Activated gamma-delta T cell treated with anti-CD3 and anti-CD28 coated beads, Interleukin-2, amount 50 U/mL, for 16 hours (primary cell): ENCODE results near the gene NEURL3.
A peak's percentile ranks its signal among the peaks of the same experiment; 100 is the strongest.
"Not testable (repeated sequence)": the region's sequence is repeated elsewhere in the genome, so short reads cannot be mapped to it uniquely, and the experiment has no call there.

Source experiments
- DNase-seq: peaks from one replicate; pipeline ENCODE4 v3.0.0-alpha.2; 2020; ENCODE audit warnings: low read depth

Gene NEURL3

GRCh38 chr2:96505231-96505889, at the start of gene NEURL3:
Gene NEURL3 (minus strand): TSS chr2:96505357. CDS start chr2:96505286, 71 bp downstream.
- no peak for DNase-seq

DNA sequence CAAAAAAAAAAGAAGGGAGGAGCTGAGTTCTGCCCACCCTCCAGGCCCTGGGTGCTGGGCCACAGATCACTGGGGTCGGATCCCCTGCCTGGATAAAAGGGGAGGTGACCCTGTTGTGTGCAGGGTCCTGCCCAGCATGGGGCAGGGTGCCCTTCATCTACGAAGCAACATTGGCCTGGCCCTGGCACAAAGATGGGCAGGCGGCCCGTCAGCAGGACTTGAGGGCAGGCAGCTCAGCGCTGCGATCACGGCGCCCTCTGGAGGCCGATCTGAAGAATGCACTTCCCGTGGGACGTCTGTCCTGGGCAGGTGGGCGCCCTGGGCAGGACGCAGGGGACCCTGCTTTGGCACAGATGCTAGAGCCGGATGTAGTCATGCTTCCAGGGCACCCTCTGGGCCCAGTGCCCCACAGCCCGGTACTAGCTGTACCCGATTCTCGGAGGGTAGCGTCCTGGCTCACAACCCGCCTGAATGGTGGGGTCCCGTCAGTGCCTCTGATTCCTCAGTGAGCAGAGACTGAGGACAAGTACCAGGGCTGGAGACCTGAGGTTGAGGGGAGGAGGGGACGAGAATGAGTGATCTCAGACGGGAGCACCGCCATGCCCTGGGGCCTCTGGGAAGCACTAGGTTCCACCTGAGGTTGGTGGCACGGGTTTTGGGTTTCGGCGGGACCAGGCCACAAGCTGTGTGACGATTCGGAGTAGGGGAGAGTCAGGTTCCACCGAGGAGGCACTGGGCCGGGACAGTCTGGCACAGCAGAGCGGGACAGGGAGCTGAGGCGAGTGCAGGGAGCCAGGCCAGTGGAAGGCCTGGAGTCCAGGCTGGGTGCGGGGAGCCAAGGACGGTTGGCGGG, 49.4 kb upstream of the NEURL3 start:
- peak; percentile 53 for DNase-seq

DNA sequence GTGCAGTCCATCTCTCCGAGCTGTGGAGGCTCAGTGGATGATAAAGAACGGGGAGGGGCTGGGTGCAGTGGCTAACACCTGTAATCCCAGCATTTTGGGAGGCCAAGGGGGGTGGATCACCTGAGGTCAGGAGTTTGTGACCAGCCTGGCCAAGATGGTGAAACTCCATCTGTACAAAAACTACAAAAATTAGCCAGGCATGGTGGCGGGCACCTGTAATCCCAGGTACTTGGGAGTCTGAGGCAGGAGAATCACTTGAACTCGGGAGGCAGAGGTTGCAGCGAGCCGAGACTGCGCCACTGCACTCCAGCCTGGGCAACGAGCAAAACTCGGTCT, 48.8 kb upstream of the NEURL3 start:
- DNase-seq: not testable (repeated sequence)

DNA sequence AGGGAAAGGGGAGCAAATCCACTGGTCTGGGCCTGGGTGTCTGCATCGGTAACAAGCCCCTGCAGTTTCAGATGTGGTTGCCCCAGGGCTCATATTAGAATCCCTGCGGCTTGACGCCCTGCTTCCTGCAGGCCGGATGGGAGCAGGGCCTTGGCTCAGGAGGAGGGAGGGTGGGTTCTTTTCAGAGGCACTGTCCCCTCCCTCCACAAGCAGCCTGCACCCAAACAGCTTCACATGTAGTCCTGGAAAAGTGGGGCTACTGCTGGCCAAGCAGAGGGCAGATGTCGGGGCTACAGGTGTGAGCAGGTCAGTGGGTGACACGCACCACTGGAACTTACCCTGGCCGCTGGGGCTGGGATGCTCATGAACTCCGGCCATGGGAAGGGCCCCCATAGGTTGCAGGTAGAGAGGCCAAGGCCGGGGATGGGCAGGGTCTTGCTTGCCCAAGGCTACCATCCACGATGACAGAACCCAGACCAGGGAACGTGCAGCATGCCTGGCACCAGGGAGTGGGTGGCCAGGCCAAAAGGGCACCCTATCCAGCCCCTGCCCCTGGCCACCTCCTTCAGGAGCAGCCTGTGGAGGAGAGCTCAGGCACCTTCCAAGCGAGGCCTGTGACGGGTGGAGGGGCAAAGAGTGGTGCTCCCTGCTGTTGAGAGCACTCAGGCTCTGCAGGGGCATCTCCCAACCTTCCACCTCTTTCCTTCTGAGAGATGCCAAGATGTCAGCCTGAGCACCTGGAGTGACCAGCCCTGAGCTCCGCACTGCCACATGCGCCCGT, 48.2 kb upstream of the NEURL3 start:
- DNase-seq: no peak

DNA sequence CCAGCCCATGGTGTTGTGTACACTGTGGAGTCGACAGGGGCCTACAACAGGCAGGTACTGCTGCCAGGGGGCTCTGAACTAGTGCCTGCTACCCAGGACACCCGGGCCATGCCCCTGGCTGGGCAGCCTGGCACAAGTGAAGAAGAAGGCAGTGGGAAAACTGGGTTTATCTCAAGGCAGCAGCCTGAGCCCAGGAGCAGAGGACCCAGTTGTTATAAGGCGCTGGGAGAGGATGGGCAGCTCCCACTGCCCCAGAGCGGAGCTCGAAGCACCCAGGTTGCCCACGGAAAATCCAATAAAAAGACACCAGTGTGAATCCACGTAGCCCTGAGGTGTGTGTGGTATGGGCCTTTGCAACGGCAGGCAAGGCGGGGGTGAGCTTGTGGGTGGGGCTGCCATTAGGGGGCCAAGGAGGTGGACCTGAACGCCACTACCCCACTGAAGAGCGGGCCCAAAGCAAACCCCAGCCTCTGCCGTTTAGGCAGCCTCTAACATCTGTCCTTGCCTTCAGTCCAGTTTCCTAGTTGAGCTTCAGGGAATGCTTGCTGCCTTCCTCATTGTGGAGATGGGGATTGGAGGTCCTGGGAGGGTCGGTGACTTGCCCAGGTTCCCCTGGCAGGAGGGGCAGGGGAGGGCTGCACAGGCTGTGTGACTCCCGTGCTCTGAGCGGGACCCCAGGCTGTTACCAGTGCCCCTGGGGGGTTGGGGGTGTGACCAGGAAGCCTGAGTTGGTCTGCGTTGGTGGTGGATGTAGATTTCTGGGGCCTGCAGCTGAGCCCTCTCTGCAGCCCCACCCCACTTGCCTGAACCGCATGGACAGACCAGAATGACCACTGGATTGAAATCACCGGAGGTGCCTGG, 47.4 kb upstream of the NEURL3 start:
- no peak for DNase-seq

DNA sequence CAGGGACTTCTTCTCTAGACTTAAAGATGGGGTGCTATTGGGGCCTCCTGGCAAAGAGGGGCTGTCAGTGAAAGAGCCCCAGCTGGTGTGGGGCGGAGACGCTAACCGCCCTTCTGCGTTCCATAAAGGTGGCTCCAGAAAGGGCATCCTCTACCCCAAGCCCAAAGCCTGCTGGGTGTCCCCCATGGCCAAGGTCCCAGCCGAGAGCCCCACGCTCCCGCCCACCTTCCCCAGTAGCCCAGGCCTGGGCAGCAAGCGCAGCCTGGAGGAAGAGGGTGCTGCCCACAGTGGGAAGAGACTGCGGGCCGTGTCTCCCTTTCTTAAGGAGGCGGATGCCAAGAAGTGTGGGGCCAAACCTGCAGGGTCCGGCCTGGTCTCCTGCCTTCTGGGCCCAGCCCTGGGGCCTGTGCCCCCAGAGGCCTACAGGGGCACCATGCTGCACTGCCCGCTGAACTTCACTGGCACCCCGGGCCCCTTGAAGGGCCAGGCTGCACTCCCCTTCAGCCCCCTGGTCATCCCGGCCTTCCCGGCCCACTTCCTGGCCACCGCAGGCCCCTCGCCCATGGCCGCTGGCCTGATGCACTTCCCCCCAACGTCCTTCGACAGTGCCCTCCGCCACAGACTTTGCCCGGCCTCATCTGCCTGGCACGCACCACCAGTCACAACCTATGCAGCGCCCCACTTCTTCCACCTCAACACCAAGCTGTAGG, 46.6 kb upstream of the NEURL3 start:
- no peak for DNase-seq

DNA sequence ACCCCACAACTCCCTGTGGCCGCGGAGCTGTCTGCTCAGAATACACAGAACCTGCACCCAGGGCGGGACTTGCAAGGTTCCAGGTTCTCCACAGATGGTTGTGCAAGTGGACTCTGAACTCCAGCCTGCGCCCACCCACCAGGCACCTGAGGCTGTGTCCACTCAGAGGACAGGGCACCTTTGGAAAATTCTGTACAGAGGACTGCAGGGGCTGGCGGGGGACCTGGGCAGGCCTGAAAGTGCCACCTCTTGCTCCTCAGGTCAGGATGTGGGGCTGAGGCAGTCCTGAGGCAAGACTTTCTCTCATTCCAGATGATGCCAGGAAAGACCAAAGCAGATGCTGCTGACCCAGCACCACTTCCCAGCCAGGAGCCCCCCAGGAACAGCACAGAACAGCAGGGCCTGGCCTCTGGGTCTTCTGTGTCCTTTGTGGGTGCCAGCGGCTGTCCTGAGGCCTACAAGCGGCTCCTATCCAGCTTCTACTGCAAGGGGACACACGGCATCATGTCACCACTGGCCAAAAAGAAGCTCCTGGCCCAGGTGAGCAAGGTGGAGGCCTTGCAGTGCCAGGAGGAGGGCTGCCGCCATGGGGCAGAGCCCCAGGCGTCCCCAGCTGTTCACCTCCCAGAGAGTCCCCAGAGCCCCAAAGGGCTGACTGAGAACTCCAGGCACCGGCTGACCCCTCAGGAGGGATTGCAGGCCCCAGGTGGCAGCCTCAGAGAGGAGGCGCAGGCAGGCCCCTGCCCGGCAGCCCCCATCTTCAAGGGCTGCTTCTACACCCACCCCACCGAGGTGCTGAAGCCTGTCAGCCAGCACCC, 45.8 kb upstream of the NEURL3 start:
- DNase-seq: no peak

- no peak for DNase-seq
These were observed 45.0 kb upstream of the NEURL3 start for GRCh38 chr2:96549967-96550786.

DNA sequence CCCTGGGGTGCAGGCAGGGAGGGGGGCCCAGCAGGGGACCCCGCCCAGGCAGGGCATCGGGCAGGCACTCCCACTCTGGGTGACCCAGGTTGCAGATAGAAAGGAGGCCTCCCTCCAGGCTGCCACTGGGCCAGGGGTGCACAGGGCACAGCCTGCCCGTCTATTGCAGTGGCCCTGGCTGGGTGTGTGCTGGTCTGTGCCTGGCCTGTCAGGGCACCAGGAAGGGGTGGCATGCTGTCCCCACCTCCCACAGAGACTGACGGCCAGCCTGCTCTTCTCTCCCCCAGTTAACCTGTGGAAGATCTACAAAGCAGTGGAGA, 44.3 kb upstream of the NEURL3 start:
- DNase-seq: no peak

DNA sequence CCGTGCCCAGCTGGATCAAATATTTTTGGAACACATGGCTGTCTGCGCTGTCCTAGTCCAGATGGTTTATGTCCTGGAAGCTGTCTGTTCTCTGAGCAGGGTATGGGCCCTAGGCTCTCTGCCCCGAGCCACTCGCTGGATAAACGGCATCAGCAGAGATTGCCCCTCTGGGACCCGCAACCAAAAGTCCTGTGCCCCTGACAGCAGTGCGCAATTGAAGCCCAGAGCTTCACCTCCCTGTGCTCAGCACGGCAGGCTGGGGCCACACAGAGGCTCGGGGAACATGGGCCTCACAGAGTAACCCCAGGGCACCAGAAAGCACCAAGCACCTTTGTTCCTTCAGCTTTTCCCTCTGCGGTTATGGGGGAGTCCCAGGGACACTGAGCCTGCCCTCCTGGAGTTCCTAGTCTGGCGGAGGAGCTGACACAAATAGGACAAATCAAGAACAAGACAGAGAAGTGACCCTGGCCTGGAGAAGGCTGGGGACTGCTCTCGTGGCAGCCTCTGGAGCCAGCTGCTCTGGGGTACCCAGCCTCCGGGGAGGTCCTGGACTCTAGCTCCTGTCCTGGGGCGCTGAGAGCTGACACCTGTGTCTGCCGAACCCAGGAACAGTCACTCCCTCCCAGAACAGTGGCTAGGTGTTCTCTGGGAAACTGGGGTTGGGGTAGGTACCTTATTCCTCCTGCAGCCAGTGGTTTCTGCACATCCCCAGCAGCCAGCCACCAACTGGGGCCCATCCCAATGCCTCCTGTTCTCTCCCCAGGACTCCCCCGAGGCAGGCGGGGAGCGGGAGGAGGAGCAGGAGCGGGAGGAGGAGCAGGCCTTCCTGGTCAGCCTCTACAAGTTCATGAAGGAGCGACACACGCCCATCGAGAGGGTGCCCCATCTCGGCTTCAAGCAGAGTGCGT, 43.7 kb upstream of the NEURL3 start:
- DNase-seq: no peak

GRCh38 chr2:96547731-96548171, 42.6 kb upstream of the NEURL3 start:
- DNase-seq: no peak

GRCh38 chr2:96547203-96547641, 42.1 kb upstream of the NEURL3 start:
- no peak for DNase-seq

GRCh38 chr2:96546797-96547196, 41.6 kb upstream of the NEURL3 start:
- no peak for DNase-seq

DNA sequence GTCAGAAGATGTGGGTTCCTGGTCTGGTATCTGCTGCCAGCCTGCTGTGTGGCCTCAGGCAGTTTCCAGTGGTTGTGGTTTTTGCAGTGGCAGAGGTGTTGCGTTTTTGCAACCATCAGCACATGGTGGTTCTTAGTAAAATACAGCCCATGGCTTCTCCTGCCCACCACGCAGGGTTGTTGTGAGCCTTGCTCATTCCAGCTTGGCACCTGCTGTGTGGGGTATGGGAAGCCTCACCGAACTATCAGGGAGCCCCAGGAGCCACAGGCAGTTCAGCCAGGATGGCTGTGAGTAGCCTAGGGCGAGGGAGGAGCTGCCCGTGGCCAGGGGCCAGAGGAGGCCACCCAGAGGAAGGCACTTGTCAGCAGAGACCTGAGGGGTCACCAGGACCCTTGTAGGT, 41.2 kb upstream of the NEURL3 start:
- no peak for DNase-seq

- no peak for DNase-seq
These were observed 37.3 kb upstream of the NEURL3 start for GRCh38 chr2:96542357-96542977.

DNA sequence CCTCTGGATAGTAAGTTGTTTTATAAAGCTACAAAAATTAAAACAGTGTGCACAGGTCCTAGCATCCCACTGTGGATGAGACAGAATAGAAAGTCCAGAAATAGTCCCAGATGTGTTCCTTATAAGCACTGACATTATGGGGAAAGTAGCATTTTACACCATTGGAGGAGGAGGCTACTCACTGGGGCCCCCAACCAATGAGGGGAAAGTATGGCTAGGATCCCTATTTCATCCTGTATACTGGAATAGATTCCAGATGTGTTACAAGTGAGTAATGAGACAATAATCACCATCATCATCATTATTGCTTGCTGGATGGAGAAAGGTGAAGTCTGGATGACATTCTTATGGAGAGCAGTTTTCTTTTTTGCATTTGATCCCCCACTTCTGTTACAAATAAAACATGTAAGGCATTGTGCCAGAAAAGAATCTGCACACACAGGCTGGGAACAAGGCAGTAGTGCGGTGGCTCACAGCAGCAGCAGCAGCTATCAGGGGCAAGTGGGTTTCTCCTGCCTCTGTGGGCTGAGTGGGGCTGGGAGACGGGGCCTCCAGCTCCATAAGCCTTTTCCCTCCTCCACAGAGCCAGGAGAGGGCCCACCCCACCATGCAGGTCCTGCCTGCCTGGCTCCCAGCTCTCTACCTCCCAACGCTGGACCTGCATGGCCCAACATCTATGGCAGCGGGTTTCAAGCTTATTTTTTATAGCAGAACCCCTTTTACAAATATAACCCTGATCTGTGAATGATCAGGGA, 36.4 kb upstream of the NEURL3 start:
- DNase-seq: no peak

DNA sequence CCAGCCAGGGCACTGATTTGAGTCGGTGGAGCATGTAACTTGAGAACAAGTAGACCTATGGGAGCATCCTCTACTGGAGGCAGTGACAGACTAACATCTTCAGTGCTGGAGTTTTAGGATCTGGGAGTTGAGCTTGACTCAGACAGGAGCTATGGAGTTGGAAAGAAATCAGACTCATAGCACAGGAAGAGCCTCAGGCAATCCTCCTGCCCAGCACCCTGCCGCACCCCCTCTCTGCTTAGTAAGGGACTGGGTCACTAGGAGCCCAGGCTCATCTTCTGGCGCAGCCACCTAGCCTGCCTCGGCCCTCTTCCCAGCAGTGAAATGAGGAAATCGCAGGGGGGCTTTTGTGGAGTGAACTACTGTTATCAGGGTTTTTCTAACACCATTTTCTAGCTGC, 35.0 kb upstream of the NEURL3 start:
- DNase-seq: no peak
